H9 (cell line): Measurements from ENCODE around the gene EFCAB6. TPM values are rescaled to one million over a fixed set of nuclear protein-coding genes. Genes with fewer than 3 reads are reported as not detected.

Source experiments
- DNase-seq: peaks from one replicate; pipeline ENCODE4 v3.0.0-alpha.2; 2017
- H2AFZ ChIP-seq: one replicate; pipeline ENCODE4 v1.6.1; 2013; ENCODE audit warnings: mild to moderate bottlenecking, low read length, control low read depth, moderate library complexity
- H2AK5ac ChIP-seq: 2 replicates; pipeline ENCODE4 v1.6.1; 2013; ENCODE audit warnings: low read length, control low read depth, mixed read lengths; ENCODE audit not compliant: insufficient read length
- H2BK120ac ChIP-seq: one replicate; pipeline ENCODE4 v1.6.1; 2013; ENCODE audit warnings: low read depth, mild to moderate bottlenecking, low read length, control low read depth, inconsistent platforms; ENCODE audit not compliant: poor library complexity, severe bottlenecking
- H2BK12ac ChIP-seq: 2 replicates; pipeline ENCODE4 v1.6.1; 2013; ENCODE audit warnings: low read length, control low read depth, mixed read lengths, low read depth; ENCODE audit not compliant: insufficient read length
- H2BK15ac ChIP-seq: 2 replicates; pipeline ENCODE4 v1.6.1; 2013; ENCODE audit warnings: low read depth, low read length, control low read depth
- H2BK20ac ChIP-seq: one replicate; pipeline ENCODE4 v1.6.1; 2013; ENCODE audit warnings: low read depth, mild to moderate bottlenecking, low read length, control low read depth, inconsistent platforms; ENCODE audit not compliant: poor library complexity, severe bottlenecking
- H2BK5ac ChIP-seq: 2 replicates; pipeline ENCODE4 v1.6.1; 2013; ENCODE audit warnings: low read length, control low read depth, mixed read lengths; ENCODE audit not compliant: insufficient read length
- H3K14ac ChIP-seq: 2 replicates; pipeline ENCODE4 v1.6.1; 2013; ENCODE audit warnings: low read length, control low read depth; ENCODE audit not compliant: insufficient read depth
- H3K18ac ChIP-seq: 2 replicates; pipeline ENCODE4 v1.6.1; 2013; ENCODE audit warnings: low read depth, mild to moderate bottlenecking, mixed read lengths, low read length, control low read depth; ENCODE audit not compliant: insufficient read length
- H3K23ac ChIP-seq: 2 replicates; pipeline ENCODE4 v1.6.1; 2013; ENCODE audit warnings: low read length, control low read depth, mixed read lengths, low read depth; ENCODE audit not compliant: insufficient read length
- H3K23me2 ChIP-seq: 2 replicates; pipeline ENCODE4 v1.6.1; 2013; ENCODE audit warnings: low read depth, mild to moderate bottlenecking, mixed read lengths, low read length, control low read depth; ENCODE audit not compliant: insufficient read length, poor library complexity, severe bottlenecking
- H3K27ac ChIP-seq: 2 replicates; pipeline ENCODE4 v1.5.1; 2013; ENCODE audit warnings: low read length, control low read depth, mixed read lengths, low read depth; ENCODE audit not compliant: insufficient read length
- H3K27me3 ChIP-seq: 2 replicates; pipeline ENCODE4 v1.6.1; 2013; ENCODE audit warnings: low read length, control low read depth, inconsistent platforms; ENCODE audit not compliant: insufficient read depth
- H3K4ac ChIP-seq: 2 replicates; pipeline ENCODE4 v1.6.1; 2013; ENCODE audit warnings: low read depth, mild to moderate bottlenecking, control low read depth, inconsistent platforms, low read length, moderate library complexity
- H3K4me1 ChIP-seq: 2 replicates; pipeline ENCODE4 v1.6.1; 2013; ENCODE audit warnings: low read length, control low read depth, inconsistent platforms; ENCODE audit not compliant: insufficient read depth
- H3K4me2 ChIP-seq: 2 replicates; pipeline ENCODE4 v1.6.1; 2013; ENCODE audit warnings: low read length, control low read depth, mixed read lengths; ENCODE audit not compliant: insufficient read length, insufficient read depth
- H3K56ac ChIP-seq: 2 replicates; pipeline ENCODE4 v1.6.1; 2013; ENCODE audit warnings: low read depth, mild to moderate bottlenecking, mixed read lengths, low read length, control low read depth; ENCODE audit not compliant: insufficient read length
- H3K79me1 ChIP-seq: 2 replicates; pipeline ENCODE4 v1.6.1; 2013; ENCODE audit warnings: low read depth, mild to moderate bottlenecking, moderate library complexity, low read length, control low read depth, inconsistent platforms; ENCODE audit not compliant: insufficient read depth, poor library complexity, severe bottlenecking
- H3K79me2 ChIP-seq: 2 replicates; pipeline ENCODE4 v1.6.1; 2013; ENCODE audit warnings: low read length, control low read depth, inconsistent platforms; ENCODE audit not compliant: insufficient read depth
- H3K9ac ChIP-seq: 2 replicates; pipeline ENCODE4 v1.6.1; 2013; ENCODE audit warnings: low read length, control low read depth, mixed read lengths; ENCODE audit not compliant: insufficient read length; ENCODE audit errors: extremely low read depth
- H3K9me3 ChIP-seq: one replicate; pipeline ENCODE4 v1.6.1; 2013; ENCODE audit warnings: low read depth, low read length, inconsistent platforms; ENCODE audit not compliant: control insufficient read depth
- H3T11ph ChIP-seq: one replicate; pipeline ENCODE4 v1.6.1; 2013; ENCODE audit warnings: mild to moderate bottlenecking, low read length, control low read depth, inconsistent platforms
- H4K20me1 ChIP-seq: one replicate; pipeline ENCODE4 v1.6.1; 2013; ENCODE audit not compliant: control insufficient read depth, insufficient read length, insufficient read depth
- H4K5ac ChIP-seq: 2 replicates; pipeline ENCODE4 v1.6.1; 2013; ENCODE audit warnings: low read depth, mild to moderate bottlenecking, mixed read lengths, low read length, control low read depth; ENCODE audit not compliant: insufficient read length
- H4K8ac ChIP-seq: replicated peaks from 2 replicates; pipeline ENCODE4 v1.6.1; 2013; ENCODE audit warnings: low read length, control low read depth, mixed read lengths, low read depth; ENCODE audit not compliant: insufficient read length
- H4K91ac ChIP-seq: 2 replicates; pipeline ENCODE4 v1.6.1; 2013; ENCODE audit warnings: low read depth, mild to moderate bottlenecking, moderate library complexity, mixed read lengths, low read length, control low read depth; ENCODE audit not compliant: insufficient read length
- H3K27ac Mint-ChIP-seq, 3 experiments: 2 replicates in 2 of 3; 3 replicates in 1 of 3; pipeline ENCODE4 v1.8.0; 2020 to 2021; ENCODE audit warnings: mixed read lengths in 3 of 3, mild to moderate bottlenecking in 1 of 3, moderate library complexity in 1 of 3
- H3K27me3 Mint-ChIP-seq: 2 replicates; pipeline ENCODE4 v1.8.0; 2021; ENCODE audit warnings: low read depth, mild to moderate bottlenecking, moderate library complexity, mixed read lengths
- H3K36me3 Mint-ChIP-seq, 3 experiments: 2 replicates in 2 of 3; 3 replicates in 1 of 3; pipeline ENCODE4 v1.8.0; 2020 to 2021; ENCODE audit warnings: low read depth in 3 of 3, mixed read lengths in 3 of 3; ENCODE audit not compliant: insufficient read depth in 1 of 3
- H3K4me1 Mint-ChIP-seq, 2 experiments: 2 replicates each; pipeline ENCODE4 v1.8.0; 2020; ENCODE audit warnings: mixed read lengths in 2 of 2
- H3K4me3 Mint-ChIP-seq, 2 experiments: 2 replicates in 1 of 2; 3 replicates in 1 of 2; pipeline ENCODE4 v1.8.0; 2020 to 2021; ENCODE audit warnings: mild to moderate bottlenecking in 2 of 2, mixed read lengths in 2 of 2, moderate library complexity in 1 of 2
- H3K9me3 Mint-ChIP-seq, 2 experiments: 2 replicates in 1 of 2; 3 replicates in 1 of 2; pipeline ENCODE4 v1.8.0; 2020; ENCODE audit warnings: mild to moderate bottlenecking in 2 of 2, mixed read lengths in 2 of 2, moderate library complexity in 1 of 2
- WGBS: extraction: QIAGEN DNeasy Blood & Tissue Kit; methylation state at CpG from one replicate; pipeline ENCODE4 v1.1.7; 2013; ENCODE audit warnings: missing lambda C conversion rate, low lambda C conversion rate, mixed read lengths; ENCODE audit not compliant: insufficient read length; ENCODE audit errors: extremely low coverage; 5-methylcytosine and 5-hydroxymethylcytosine counted together
- total RNA-seq: library from RNA; stranded (reverse); gene quantifications from 2 replicates; pipeline ENCODE4 v1.2.1, GENCODE V29; 2021
- TF ChIP-seq, protein P1 (sequence below): fragments of 200-600 bp; sonication (generic); conservative IDR thresholded peaks from 3 replicates; pipeline ENCODE4 v1.8.0; 2021; ENCODE audit warnings: antibody characterized with exemption, mild to moderate bottlenecking

Gene EFCAB6
- total RNA-seq, 1 experiment from 2014 or later: 0.31 TPM

DNA sequence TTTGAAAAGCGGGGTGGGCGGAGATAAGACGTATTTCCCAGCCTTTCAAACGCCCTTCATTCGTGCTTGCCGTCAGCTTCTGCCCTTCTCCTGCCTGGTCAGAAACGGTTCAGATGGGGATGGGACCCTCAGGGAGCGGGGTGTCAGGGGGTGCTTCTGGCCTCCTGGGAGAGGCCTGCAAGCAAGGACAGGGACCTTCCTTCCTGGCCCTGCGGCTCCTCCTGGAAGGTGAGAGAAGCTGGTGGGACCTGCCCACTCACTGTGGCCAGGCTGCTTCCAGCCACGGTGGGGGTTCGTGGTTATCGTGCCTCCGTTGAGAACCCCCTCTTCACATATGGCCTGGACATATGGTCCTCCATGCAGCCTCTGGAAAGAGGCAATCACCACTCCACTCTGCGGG, 295.7 kb downstream of the EFCAB6 start:
- Mint-ChIP-seq H3K4me1 (no peaks in the 10 kb centered on the region), H3K27ac (no peak overlapping the region), H3K36me3 (no peaks in the 10 kb centered on the region; a peak in 1 of 7 replicates), H3K9me3 (peaks cover 0 to 3% of the 10 kb centered on the region in 2 experiments; a peak in 1 of 5 replicates), H3K27me3 (peaks cover 2% of the 10 kb centered on the region; the same call in 1 of the 2 replicates), H3K4me3 (no peak overlapping the region)
- Histone ChIP-seq H2BK15ac (no peak overlapping the region), H4K20me1 (no peaks in the 10 kb centered on the region), H3K56ac (no peak overlapping the region), H3K14ac (no peak overlapping the region), H2AFZ (no peak overlapping the region), H3K4me1 (no peaks in the 10 kb centered on the region), H2AK5ac (no peak overlapping the region), H3K23ac (no peak overlapping the region), H4K91ac (no peak overlapping the region), H3K79me1 (no peaks in the 10 kb centered on the region), H2BK120ac (no peak overlapping the region), H3K4ac (no peak overlapping the region), H4K5ac (no peak overlapping the region), H3K23me2 (no peaks in the 10 kb centered on the region), H3K27me3 (no peaks in the 10 kb centered on the region), H2BK5ac (no peak overlapping the region), H3K18ac (no peak overlapping the region), H4K8ac (no peak overlapping the region), H3T11ph (no peak overlapping the region), H3K27ac (no peak overlapping the region), H3K4me2 (no peak overlapping the region), H2BK20ac (no peak overlapping the region), H3K79me2 (no peaks in the 10 kb centered on the region), H3K9me3 (no peaks in the 10 kb centered on the region), H2BK12ac (no peak overlapping the region), H3K9ac (no peak overlapping the region)
- no CpG with 5 or more reads among the region's 14 CpGs for WGBS
- TF ChIP-seq, protein P1, sequence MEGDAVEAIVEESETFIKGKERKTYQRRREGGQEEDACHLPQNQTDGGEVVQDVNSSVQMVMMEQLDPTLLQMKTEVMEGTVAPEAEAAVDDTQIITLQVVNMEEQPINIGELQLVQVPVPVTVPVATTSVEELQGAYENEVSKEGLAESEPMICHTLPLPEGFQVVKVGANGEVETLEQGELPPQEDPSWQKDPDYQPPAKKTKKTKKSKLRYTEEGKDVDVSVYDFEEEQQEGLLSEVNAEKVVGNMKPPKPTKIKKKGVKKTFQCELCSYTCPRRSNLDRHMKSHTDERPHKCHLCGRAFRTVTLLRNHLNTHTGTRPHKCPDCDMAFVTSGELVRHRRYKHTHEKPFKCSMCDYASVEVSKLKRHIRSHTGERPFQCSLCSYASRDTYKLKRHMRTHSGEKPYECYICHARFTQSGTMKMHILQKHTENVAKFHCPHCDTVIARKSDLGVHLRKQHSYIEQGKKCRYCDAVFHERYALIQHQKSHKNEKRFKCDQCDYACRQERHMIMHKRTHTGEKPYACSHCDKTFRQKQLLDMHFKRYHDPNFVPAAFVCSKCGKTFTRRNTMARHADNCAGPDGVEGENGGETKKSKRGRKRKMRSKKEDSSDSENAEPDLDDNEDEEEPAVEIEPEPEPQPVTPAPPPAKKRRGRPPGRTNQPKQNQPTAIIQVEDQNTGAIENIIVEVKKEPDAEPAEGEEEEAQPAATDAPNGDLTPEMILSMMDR: no peak
- no peak for DNase-seq
